GM12878 (cell line): ENCODE results near the gene SPON2. TPM values are rescaled to one million over a fixed set of nuclear protein-coding genes. Genes with fewer than 3 reads are reported as not detected.

ENCODE experiments used
- ATAC-seq: fragments of 200-7000 bp; cut with Tn5 transposase; 3 replicates; pipeline ENCODE4 v1.9.1; 2020; ENCODE audit warnings: mild to moderate bottlenecking, moderate library complexity
- BruUV-seq: library from RNA; stranded (reverse); fragments of 400-500 nt; replicated peaks from 2 replicates; lab custom pipeline; 2021; lab: Mats Ljungman, UMichigan
- CTCF ChIA-PET: fragments of 300-600 bp; sonication (Branson Sonifier 250); formaldehyde crosslinking; extraction: SDS; loops from one replicate; lab custom pipeline; 2021; ENCODE audit warnings: inconsistent platforms; lab: Yijun Ruan, JAX
- POLR2A ChIA-PET: fragments of 350-600 bp; formaldehyde crosslinking; extraction: SDS; loops from one replicate; lab custom pipeline; 2021; ENCODE audit warnings: inconsistent platforms; lab: Charles Lee
- RAD21 ChIA-PET: fragments of 300-600 bp; sonication (Branson Sonifier 250); formaldehyde crosslinking; loops from one replicate; lab custom pipeline; 2023; ENCODE audit warnings: antibody characterized with exemption; ENCODE audit not compliant: unreplicated experiment; lab: Charles Lee
- SMC1A ChIA-PET: fragments of 300-600 bp; sonication (Branson Sonifier 250); formaldehyde crosslinking; loops from one replicate; lab custom pipeline; 2023; ENCODE audit not compliant: unreplicated experiment, uncharacterized antibody; lab: Charles Lee
- DNase-seq: peaks from one replicate; pipeline ENCODE4 v3.0.0-alpha.2; 2011; ENCODE audit warnings: low read depth, low spot score
- FAIRE-seq: peaks from 3 replicates; lab custom pipeline; 2011; peaks lifted over from hg19 to GRCh38; lab: Jason Lieb, UNC
- H2AFZ ChIP-seq: 2 replicates; pipeline ENCODE4 v1.6.0; 2011; ENCODE audit warnings: low read depth, low read length, control low read depth; ENCODE audit not compliant: control insufficient read depth
- H3K27ac ChIP-seq: 2 replicates; pipeline ENCODE4 v1.5.1; 2011; ENCODE audit warnings: control low read depth; ENCODE audit not compliant: control insufficient read depth, insufficient read depth
- H3K27me3 ChIP-seq, 2 experiments: replicated peaks in 1 of 2; 2 replicates each; pipeline versions ENCODE4 v1.6.0 to v1.6.1; 2011; ENCODE audit warnings: low read length in 1 of 2; ENCODE audit not compliant: control insufficient read depth in 2 of 2, insufficient read depth in 2 of 2
- H3K36me3 ChIP-seq, 2 experiments: 2 replicates each; pipeline ENCODE4 v1.5.1; 2011; ENCODE audit warnings: low read length in 1 of 2; ENCODE audit not compliant: control insufficient read depth in 2 of 2, insufficient read depth in 2 of 2
- H3K4me1 ChIP-seq: 2 replicates; pipeline ENCODE4 v1.6.1; 2011; ENCODE audit warnings: mild to moderate bottlenecking, low read length, moderate library complexity, mixed read lengths; ENCODE audit not compliant: control insufficient read depth, insufficient read depth
- H3K4me2 ChIP-seq: 2 replicates; pipeline ENCODE4 v1.6.0; 2011; ENCODE audit warnings: control low read depth; ENCODE audit not compliant: control insufficient read depth, insufficient read depth
- H3K4me3 ChIP-seq: fragments of 200-600 bp; sonication (generic); 2 replicates; pipeline ENCODE4 v1.5.1; 2016
- H3K79me2 ChIP-seq: 2 replicates; pipeline ENCODE4 v1.6.0; 2011; ENCODE audit warnings: low read length; ENCODE audit not compliant: control insufficient read depth, insufficient read depth
- H3K9ac ChIP-seq: 2 replicates; pipeline ENCODE4 v1.8.0; 2011; ENCODE audit warnings: low read length, control low read depth, mixed read lengths; ENCODE audit not compliant: control insufficient read depth, insufficient read depth
- H3K9me3 ChIP-seq: replicated peaks from 3 replicates; pipeline ENCODE4 v1.5.1; 2011; ENCODE audit warnings: mild to moderate bottlenecking, low read length; ENCODE audit not compliant: control insufficient read depth, insufficient read depth
- H4K20me1 ChIP-seq: 2 replicates; pipeline ENCODE4 v1.6.0; 2011; ENCODE audit not compliant: control insufficient read depth, insufficient read depth
- CBX5 ChIP-seq: sonication (generic); IDR thresholded peaks from 2 replicates; pipeline ENCODE4 v1.6.1; 2016; ENCODE audit warnings: low read depth, moderate library complexity, mild to moderate bottlenecking, inconsistent platforms
- EZH2 ChIP-seq: IDR thresholded peaks from 2 replicates; pipeline ENCODE4 v1.6.1; 2012; ENCODE audit warnings: low read depth, mild to moderate bottlenecking, control low read depth, inconsistent platforms, low read length, borderline replicate concordance; ENCODE audit not compliant: control insufficient read depth
- WGBS: methylation state at CpG from one replicate; pipeline ENCODE4 v1.1.6; 2016; ENCODE audit warnings: low lambda C conversion rate; ENCODE audit not compliant: insufficient replicate concordance, insufficient coverage; ENCODE audit errors: missing lambda C conversion rate; 5-methylcytosine and 5-hydroxymethylcytosine counted together
- in situ Hi-C: fragments of 300-500 bp; cut with MboI; formaldehyde crosslinking; loops from 9 replicates; pipeline ENCODE4 v1.14.3; 2018; ENCODE audit warnings: mixed read lengths
- intact Hi-C: fragments of 100-400 bp; cut with micrococcal nuclease; formaldehyde crosslinking; loops from one replicate; pipeline ENCODE4 v1.14.2; 2022; ENCODE audit not compliant: unreplicated experiment
- polyA plus RNA-seq, 11 experiments: library from polyadenylated mRNA; depleted of rRNA in 4 of 11; unstranded in 6 of 11; stranded (reverse) in 5 of 11; fragments of >200 nt; fragmentation: Nextera tagmentation in 4 of 11; fragmentation: Illumina TruSeq in 1 of 11; extraction: Ambion mirVana in 4 of 11; extraction: Trizol in 1 of 11; gene quantifications; 1 replicate in 1 of 11; 2 replicates in 10 of 11; pipeline versions ENCODE4 v1.2.1 to v1.2.3, GENCODE V29; 2011 to 2016; ENCODE audit warnings: inconsistent platforms in 2 of 11, missing spikeins in 2 of 11, low read depth in 1 of 11
- total RNA-seq, 4 experiments: library from RNA; depleted of rRNA in 3 of 4; stranded (reverse); fragments of >200 nt in 3 of 4; fragmentation: Illumina TruSeq in 1 of 4; extraction: Trizol in 1 of 4; gene quantifications; 2 replicates each; pipeline versions ENCODE4 v1.2.1 to v1.2.3, GENCODE V29; 2013 to 2021
- TF ChIP-seq, protein P1 (sequence below): fragments of 450-650 bp; IDR thresholded peaks from 2 replicates; pipeline ENCODE4 v1.6.1; 2017; ENCODE audit warnings: mild to moderate bottlenecking
- TF ChIP-seq, protein P2 (sequence below): fragments of 150-350 bp; IDR thresholded peaks from 2 replicates; pipeline ENCODE4 v1.6.1; 2016; ENCODE audit warnings: low read depth, low read length
- TF ChIP-seq, protein P3 (sequence below): fragments of 450-650 bp; formaldehyde crosslinking; IDR thresholded peaks from 2 replicates; pipeline ENCODE4 v1.5.0; 2022; ENCODE audit warnings: mild to moderate bottlenecking, missing genetic modification characterization

SPON2 gene
- total and polyA plus RNA-seq, 10 of the 15 experiments (the other 5 are each of a cell fraction or from before 2014, with no cell fraction given) = 1.1 to 11.2 (median 7.3) TPM

DNA sequence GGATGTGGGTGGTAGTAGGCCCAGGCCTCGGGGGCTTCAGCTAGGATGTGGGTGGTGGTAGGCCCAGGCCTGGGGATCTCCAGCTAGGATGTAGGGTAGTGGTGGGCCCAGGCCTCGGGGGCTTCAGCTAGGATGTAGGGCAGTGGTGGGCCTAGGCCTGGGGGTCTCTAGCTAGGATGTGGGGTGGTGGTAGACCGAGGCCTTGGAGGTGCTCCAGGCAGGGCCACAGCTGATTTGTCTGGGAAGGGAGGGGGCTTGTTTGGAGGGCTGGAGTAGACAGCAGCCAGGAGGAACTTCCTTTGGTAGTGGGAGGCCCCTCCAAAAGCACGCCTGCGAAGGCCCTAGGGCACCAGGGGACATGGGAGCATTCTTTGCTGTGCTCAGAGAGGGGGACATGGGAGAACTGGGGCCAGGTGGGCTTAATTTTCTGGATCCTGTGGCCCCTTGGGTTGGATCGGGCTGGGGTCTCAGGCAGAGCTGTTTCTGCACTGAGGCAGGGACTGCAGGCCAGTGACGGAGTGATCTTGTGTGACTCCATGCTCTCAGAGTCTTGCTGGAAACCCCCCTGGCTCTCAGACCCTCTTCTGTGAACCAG lies 3.3 kb upstream of the SPON2 start:
- no peak overlapping the region for H3K4me3 ChIP-seq
- no peaks in the 10 kb centered on the region for H3K79me2 ChIP-seq
- intact Hi-C loops = no loop called here
- no peaks in the 10 kb centered on the region for H4K20me1 ChIP-seq
- H3K27ac ChIP-seq = no peak overlapping the region
- WGBS = 47% methylated on average over 7 of the region's 7 CpGs
- H2AFZ ChIP-seq = no peak overlapping the region
- peaks cover 3% of the 10 kb centered on the region; the same call in 1 of the 2 replicates for H3K4me1 ChIP-seq
- H3K36me3 ChIP-seq = no peaks in the 10 kb centered on the region
- in situ Hi-C loops = no loop called here
- ChIA-PET RAD21 (interaction anchor here (1.6 kb wide), 1 partner anchor 28 kb away, joined by 5 read pairs; no protein-coding TSS in a partner anchor), POLR2A (interaction anchor here (0.5 kb wide), 1 partner anchor 12 kb away, joined by 3 read pairs; no protein-coding TSS in a partner anchor), SMC1A (interaction anchor here (1.2 to 1.7 kb wide), 2 partner anchors 28 to 92 kb away, joined by 4 to 7 read pairs; no protein-coding TSS in a partner anchor), CTCF (interaction anchor here (0.6 to 0.7 kb wide), 2 partner anchors 154 to 177 kb away, joined by 3 read pairs; no protein-coding TSS in a partner anchor)
- no peak for FAIRE-seq
- no peak for TF ChIP-seq EZH2
- TF ChIP-seq, protein P1, sequence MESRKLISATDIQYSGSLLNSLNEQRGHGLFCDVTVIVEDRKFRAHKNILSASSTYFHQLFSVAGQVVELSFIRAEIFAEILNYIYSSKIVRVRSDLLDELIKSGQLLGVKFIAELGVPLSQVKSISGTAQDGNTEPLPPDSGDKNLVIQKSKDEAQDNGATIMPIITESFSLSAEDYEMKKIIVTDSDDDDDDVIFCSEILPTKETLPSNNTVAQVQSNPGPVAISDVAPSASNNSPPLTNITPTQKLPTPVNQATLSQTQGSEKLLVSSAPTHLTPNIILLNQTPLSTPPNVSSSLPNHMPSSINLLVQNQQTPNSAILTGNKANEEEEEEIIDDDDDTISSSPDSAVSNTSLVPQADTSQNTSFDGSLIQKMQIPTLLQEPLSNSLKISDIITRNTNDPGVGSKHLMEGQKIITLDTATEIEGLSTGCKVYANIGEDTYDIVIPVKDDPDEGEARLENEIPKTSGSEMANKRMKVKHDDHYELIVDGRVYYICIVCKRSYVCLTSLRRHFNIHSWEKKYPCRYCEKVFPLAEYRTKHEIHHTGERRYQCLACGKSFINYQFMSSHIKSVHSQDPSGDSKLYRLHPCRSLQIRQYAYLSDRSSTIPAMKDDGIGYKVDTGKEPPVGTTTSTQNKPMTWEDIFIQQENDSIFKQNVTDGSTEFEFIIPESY = no peak
- TF ChIP-seq, protein P2, sequence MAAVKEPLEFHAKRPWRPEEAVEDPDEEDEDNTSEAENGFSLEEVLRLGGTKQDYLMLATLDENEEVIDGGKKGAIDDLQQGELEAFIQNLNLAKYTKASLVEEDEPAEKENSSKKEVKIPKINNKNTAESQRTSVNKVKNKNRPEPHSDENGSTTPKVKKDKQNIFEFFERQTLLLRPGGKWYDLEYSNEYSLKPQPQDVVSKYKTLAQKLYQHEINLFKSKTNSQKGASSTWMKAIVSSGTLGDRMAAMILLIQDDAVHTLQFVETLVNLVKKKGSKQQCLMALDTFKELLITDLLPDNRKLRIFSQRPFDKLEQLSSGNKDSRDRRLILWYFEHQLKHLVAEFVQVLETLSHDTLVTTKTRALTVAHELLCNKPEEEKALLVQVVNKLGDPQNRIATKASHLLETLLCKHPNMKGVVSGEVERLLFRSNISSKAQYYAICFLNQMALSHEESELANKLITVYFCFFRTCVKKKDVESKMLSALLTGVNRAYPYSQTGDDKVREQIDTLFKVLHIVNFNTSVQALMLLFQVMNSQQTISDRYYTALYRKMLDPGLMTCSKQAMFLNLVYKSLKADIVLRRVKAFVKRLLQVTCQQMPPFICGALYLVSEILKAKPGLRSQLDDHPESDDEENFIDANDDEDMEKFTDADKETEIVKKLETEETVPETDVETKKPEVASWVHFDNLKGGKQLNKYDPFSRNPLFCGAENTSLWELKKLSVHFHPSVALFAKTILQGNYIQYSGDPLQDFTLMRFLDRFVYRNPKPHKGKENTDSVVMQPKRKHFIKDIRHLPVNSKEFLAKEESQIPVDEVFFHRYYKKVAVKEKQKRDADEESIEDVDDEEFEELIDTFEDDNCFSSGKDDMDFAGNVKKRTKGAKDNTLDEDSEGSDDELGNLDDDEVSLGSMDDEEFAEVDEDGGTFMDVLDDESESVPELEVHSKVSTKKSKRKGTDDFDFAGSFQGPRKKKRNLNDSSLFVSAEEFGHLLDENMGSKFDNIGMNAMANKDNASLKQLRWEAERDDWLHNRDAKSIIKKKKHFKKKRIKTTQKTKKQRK = no peak
- TF ChIP-seq CBX5 = no peak
- TF ChIP-seq, protein P3, sequence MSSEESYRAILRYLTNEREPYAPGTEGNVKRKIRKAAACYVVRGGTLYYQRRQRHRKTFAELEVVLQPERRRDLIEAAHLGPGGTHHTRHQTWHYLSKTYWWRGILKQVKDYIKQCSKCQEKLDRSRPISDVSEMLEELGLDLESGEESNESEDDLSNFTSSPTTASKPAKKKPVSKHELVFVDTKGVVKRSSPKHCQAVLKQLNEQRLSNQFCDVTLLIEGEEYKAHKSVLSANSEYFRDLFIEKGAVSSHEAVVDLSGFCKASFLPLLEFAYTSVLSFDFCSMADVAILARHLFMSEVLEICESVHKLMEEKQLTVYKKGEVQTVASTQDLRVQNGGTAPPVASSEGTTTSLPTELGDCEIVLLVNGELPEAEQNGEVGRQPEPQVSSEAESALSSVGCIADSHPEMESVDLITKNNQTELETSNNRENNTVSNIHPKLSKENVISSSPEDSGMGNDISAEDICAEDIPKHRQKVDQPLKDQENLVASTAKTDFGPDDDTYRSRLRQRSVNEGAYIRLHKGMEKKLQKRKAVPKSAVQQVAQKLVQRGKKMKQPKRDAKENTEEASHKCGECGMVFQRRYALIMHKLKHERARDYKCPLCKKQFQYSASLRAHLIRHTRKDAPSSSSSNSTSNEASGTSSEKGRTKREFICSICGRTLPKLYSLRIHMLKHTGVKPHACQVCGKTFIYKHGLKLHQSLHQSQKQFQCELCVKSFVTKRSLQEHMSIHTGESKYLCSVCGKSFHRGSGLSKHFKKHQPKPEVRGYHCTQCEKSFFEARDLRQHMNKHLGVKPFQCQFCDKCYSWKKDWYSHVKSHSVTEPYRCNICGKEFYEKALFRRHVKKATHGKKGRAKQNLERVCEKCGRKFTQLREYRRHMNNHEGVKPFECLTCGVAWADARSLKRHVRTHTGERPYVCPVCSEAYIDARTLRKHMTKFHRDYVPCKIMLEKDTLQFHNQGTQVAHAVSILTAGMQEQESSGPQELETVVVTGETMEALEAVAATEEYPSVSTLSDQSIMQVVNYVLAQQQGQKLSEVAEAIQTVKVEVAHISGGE (CRISPR knock-in tag) = no peak
- no peak for ATAC-seq
- DNase-seq = no peak
- no TSS peak for BruUV-seq
- no peak overlapping the region for H3K4me2 ChIP-seq
- H3K9ac ChIP-seq = no peak overlapping the region
- H3K9me3 ChIP-seq = peaks cover 6% of the 10 kb centered on the region
- peaks cover 0 to 9% of the 10 kb centered on the region in 2 experiments; a peak in 2 of 4 replicates for H3K27me3 ChIP-seq
